Pancreas (tissue), 10 donors: ENCODE measurements around the gene LIPE. TPM values are rescaled to one million over a fixed set of nuclear protein-coding genes. Genes with fewer than 3 reads are reported as not detected.
"Not testable (repeated sequence)": the region's sequence is repeated elsewhere in the genome, so short reads cannot be mapped to it uniquely, and the experiment has no call there.

Experiments used
- ATAC-seq, 4 donors: fragments of 200-7000 bp; cut with Tn5 transposase; one replicate each; pipeline versions ENCODE4 v1.8.0 to v1.9.1; 2020; ENCODE audit warnings: mild to moderate bottlenecking in 4 of 4, moderate library complexity in 4 of 4
- DNase-seq, 6 donors: peaks; one replicate each; pipeline ENCODE4 v3.0.0-alpha.2; 2020
- FAIRE-seq: peaks from 2 replicates; lab custom pipeline; 2012; peaks lifted over from hg19 to GRCh38; lab: Jason Lieb, UNC
- H3K27ac ChIP-seq, 4 donors: fragments of 200-600 bp; sonication (generic); 1 replicate in 3 of 4; 2 replicates in 1 of 4; pipeline versions ENCODE4 v1.5.0 to v1.8.0; 2020
- H3K27me3 ChIP-seq, 4 donors: fragments of 200-600 bp; one replicate each; pipeline ENCODE4 v1.8.0; 2021
- H3K36me3 ChIP-seq, 3 donors: fragments of 200-600 bp; sonication (generic) in 1 of 3; one replicate each; pipeline versions ENCODE4 v1.5.0 to v1.8.0; 2020 to 2021
- H3K4me1 ChIP-seq, 3 donors: fragments of 200-600 bp; one replicate each; pipeline ENCODE4 v1.8.0; 2021
- H3K4me3 ChIP-seq, 4 donors: fragments of 200-600 bp; sonication (generic) in 2 of 4; one replicate each; pipeline versions ENCODE4 v1.5.0 to v1.8.0; 2020 to 2021
- H3K9me3 ChIP-seq, 4 donors: fragments of 200-600 bp; one replicate each; pipeline ENCODE4 v1.8.0; 2021
- CTCF ChIP-seq, 4 donors: fragments of 200-600 bp; sonication (generic) in 3 of 4; IDR thresholded peaks; one replicate each; pipeline versions ENCODE4 v1.5.0 to v1.8.0; 2021; ENCODE audit warnings: antibody characterized with exemption in 4 of 4
- WGBS, 2 donors: extraction: QIAGEN DNeasy Blood & Tissue Kit; methylation state at CpG; one replicate each; pipeline ENCODE4 v1.1.7; 2013; 5-methylcytosine and 5-hydroxymethylcytosine counted together
- intact Hi-C, 3 donors: fragments of 100-400 bp; cut with DNase I; formaldehyde crosslinking; loops; one replicate each; pipeline versions ENCODE4 v1.11.1 to v1.14.2; 2022
- polyA plus RNA-seq, 2 donors: library from polyadenylated mRNA; stranded (reverse); fragments of 200-250 nt; gene quantifications; one replicate each; pipeline ENCODE4 v1.2.3, GENCODE V29; 2013
- total RNA-seq, 6 donors: library from RNA; stranded (reverse); fragmentation: NEBNext Ultra II Directional in 4 of 6; extraction: Animal tissue kit (Norgen Biotek cat#: 25700) in 4 of 6; gene quantifications; one replicate each; pipeline versions ENCODE4 v1.2.1 to v1.2.4, GENCODE V29; 2021 to 2023
- donor health status: healthy with polysubstance abuse.
- donor health status: DM: no; HTN: no; CAD: no; lungs with moderate emphysema.
- donor health status: DM: no; HTN: no; CAD: no.
- donor health status: control.
- donor health status: control.
- donor health status: Bipolar disorder and iron deficiency.
- donor health status: DM: yes; HTN: yes; CAD: no.
- donor health status: DM: no; HTN: no; CAD: no.
- donor health status: DM: no; HTN: no; CAD: no.
- donor health status: DM: yes; HTN: yes; CAD: no.

LIPE gene
- total and polyA plus RNA-seq, 8 donors, result 1.6 to 38.3 (median 5.6) TPM

GRCh38 chr19:42455621-42456081 is 28.5 kb upstream of the LIPE start:
- WGBS, 2 donors, result 83 to 94% methylated on average over 1 of the region's 1 CpG
- H3K27me3 ChIP-seq, result no peaks in the 10 kb centered on the region
- H3K4me3 ChIP-seq, result no peak overlapping the region
- FAIRE-seq (no peak), ATAC-seq (peak in 3 of 4 donors; percentile 18 to 67 (median 28)), DNase-seq (no peak)
- H3K27ac ChIP-seq, result no peak overlapping the region
- H3K4me1 ChIP-seq, result peaks cover 0 to 2% (median 0%) of the 10 kb centered on the region in 3 donors
- TF ChIP-seq CTCF (IDR thresholded peaks at IDR 0.05), result no peak
- intact Hi-C loops, result no loop called here
- H3K36me3 ChIP-seq, result no peaks in the 10 kb centered on the region
- H3K9me3 ChIP-seq, result no peaks in the 10 kb centered on the region

GRCh38 chr19:42455086-42455485 is 27.9 kb upstream of the LIPE start:
- DNase-seq (no peak), FAIRE-seq (no peak), ATAC-seq (no peak)
- Histone ChIP-seq H3K27ac (no peak overlapping the region), H3K9me3 (no peaks in the 10 kb centered on the region), H3K4me3 (no peak overlapping the region), H3K27me3 (no peaks in the 10 kb centered on the region), H3K4me1 (peaks cover 0 to 6% (median 3%) of the 10 kb centered on the region in 3 donors), H3K36me3 (no peaks in the 10 kb centered on the region)
- WGBS, 2 donors, result 47 to 62% methylated on average over 2 of the region's 2 CpGs
- intact Hi-C loops, result no loop called here
- no peak for TF ChIP-seq CTCF (IDR thresholded peaks at IDR 0.05)

GRCh38 chr19:42452590-42452989 is 25.4 kb upstream of the LIPE start:
- FAIRE-seq, result no peak
- H3K9me3 ChIP-seq, result no peaks in the 10 kb centered on the region

GRCh38 chr19:42450314-42450934 is 23.2 kb upstream of the LIPE start:
- FAIRE-seq (peak; percentile 39), ATAC-seq (peak; percentile 86 to 99 (median 97)), DNase-seq (peak; percentile 76 to 91 (median 86))
- H3K36me3 ChIP-seq, result no peaks in the 10 kb centered on the region
- H3K4me3 ChIP-seq, result no peak overlapping the region
- TF ChIP-seq CTCF (IDR thresholded peaks at IDR 0.05), result peak; percentile 69 to 79 (median 72)
- peaks cover 0 to 11% (median 4%) of the 10 kb centered on the region in 3 donors for H3K4me1 ChIP-seq
- H3K27ac ChIP-seq, result peak overlapping the region in 2 of 4 donors; percentile 38 to 55
- no peaks in the 10 kb centered on the region for H3K9me3 ChIP-seq
- WGBS, 2 donors, result 0% methylated on average over 3 of the region's 3 CpGs
- H3K27me3 ChIP-seq, result no peaks in the 10 kb centered on the region
- intact Hi-C loops, result loop anchor here in 2 of 3 donors (5.0 kb wide), 2 partner anchors 72 to 77 kb away; partner anchors contain the start of gene CEACAM1 (in 1 of the 2)

More at GRCh38 chr19:42452590-42452989, 25.4 kb upstream of the LIPE start:
- Histone ChIP-seq H3K36me3 (no peaks in the 10 kb centered on the region), H3K27me3 (no peaks in the 10 kb centered on the region), H3K4me3 (no peak overlapping the region), H3K27ac (no peak overlapping the region), H3K4me1 (peaks cover 0 to 9% (median 4%) of the 10 kb centered on the region in 3 donors)
- WGBS, 2 donors, result 61 to 73% methylated on average over 4 of the region's 4 CpGs
- ATAC-seq (no peak), DNase-seq (no peak)
- no peak for TF ChIP-seq CTCF (IDR thresholded peaks at IDR 0.05)
- intact Hi-C loops, result loop anchor here in 2 of 3 donors (5.0 kb wide), 2 partner anchors 70 to 75 kb away; partner anchors contain the start of gene CEACAM1 (in 1 of the 2)

GRCh38 chr19:42448306-42448705 is 21.1 kb upstream of the LIPE start:
- H3K27ac ChIP-seq, intact Hi-C loops, H3K36me3 ChIP-seq, H3K4me3 ChIP-seq, H3K27me3 ChIP-seq, H3K9me3 ChIP-seq, ATAC-seq, FAIRE-seq, DNase-seq: not testable (repeated sequence)
- WGBS, 2 donors, result 55 to 60% methylated on average over 5 of the region's 5 CpGs
- H3K4me1 ChIP-seq, result peaks cover 7 to 28% (median 15%) of the 10 kb centered on the region in 3 donors
